ENCODE results near the gene SESN1. TPM values are rescaled to one million over a fixed set of nuclear protein-coding genes. Genes with fewer than 3 reads are reported as not detected.

The SESN1 gene
- total RNA-seq, 4 donors from 2014 or later: 10.4 to 55.9 (median 21.7) TPM

- 87 to 94% methylated on average over 3 of the region's 3 CpGs for WGBS, 2 donors
- Histone ChIP-seq H3K4me1 (peaks cover 0 to 15% (median 0%) of the 10 kb centered on the region in 3 donors), H3K4me3 (no peak overlapping the region), H3K27me3 (no peaks in the 10 kb centered on the region), H3K27ac (no peak overlapping the region), H3K9me3 (no peaks in the 10 kb centered on the region), H3K36me3 (no peaks in the 10 kb centered on the region)
- TF ChIP-seq CTCF (IDR thresholded peaks at IDR 0.05): no peak
- no peak for TF ChIP-seq POLR2A (IDR thresholded peaks at IDR 0.05)
- DNase-seq: no peak
- intact Hi-C loops (cut with DNase I): no loop called here
Measured at GRCh38 chr6:109048670-109049415, 45.8 kb downstream of the SESN1 start.

GRCh38 chr6:109048176-109048575, 46.5 kb downstream of the SESN1 start:
- Histone ChIP-seq H3K9me3 (no peaks in the 10 kb centered on the region), H3K27ac (no peak overlapping the region), H3K36me3 (no peaks in the 10 kb centered on the region), H3K4me3 (no peak overlapping the region), H3K4me1 (peaks cover 0 to 11% (median 0%) of the 10 kb centered on the region in 3 donors), H3K27me3 (no peaks in the 10 kb centered on the region)
- intact Hi-C loops (cut with DNase I): no loop called here
- 33 to 42% methylated on average over 1 of the region's 1 CpG for WGBS, 2 donors
- TF ChIP-seq CTCF (IDR thresholded peaks at IDR 0.05) (no peak), POLR2A (IDR thresholded peaks at IDR 0.05) (no peak)
- DNase-seq: no peak

- Histone ChIP-seq H3K27me3 (no peaks in the 10 kb centered on the region), H3K27ac (no peak overlapping the region), H3K36me3 (no peaks in the 10 kb centered on the region), H3K4me3 (no peak overlapping the region), H3K4me1 (peaks cover 0 to 8% (median 0%) of the 10 kb centered on the region in 3 donors), H3K9me3 (no peaks in the 10 kb centered on the region)
- intact Hi-C loops (cut with DNase I): no loop called here
- 95 to 100% methylated on average over 1 of the region's 1 CpG for WGBS, 2 donors
- TF ChIP-seq POLR2A (IDR thresholded peaks at IDR 0.05) (no peak), CTCF (IDR thresholded peaks at IDR 0.05) (no peak)
- DNase-seq: no peak
Measured at GRCh38 chr6:109045493-109045892, 49.2 kb downstream of the SESN1 start.

GRCh38 chr6:109039795-109040194, 54.9 kb downstream of the SESN1 start:
- Histone ChIP-seq H3K27me3 (no peaks in the 10 kb centered on the region), H3K27ac (no peak overlapping the region), H3K9me3 (no peaks in the 10 kb centered on the region)

More at GRCh38 chr6:109039795-109040194, 54.9 kb downstream of the SESN1 start:
- no peak for DNase-seq
- TF ChIP-seq CTCF (IDR thresholded peaks at IDR 0.05) (no peak), POLR2A (IDR thresholded peaks at IDR 0.05) (no peak)
- WGBS, 2 donors: 71 to 77% methylated on average over 2 of the region's 2 CpGs
- no peak overlapping the region for H3K4me3 ChIP-seq
- intact Hi-C loops (cut with DNase I): no loop called here
- H3K36me3 ChIP-seq: no peaks in the 10 kb centered on the region
- peaks cover 0 to 13% (median 5%) of the 10 kb centered on the region in 3 donors for H3K4me1 ChIP-seq
